Nephron (organoid): ENCODE data around the gene MSI2.

Source experiments
- H3K27ac Mint-ChIP-seq, 3 experiments: 2 replicates each; pipeline ENCODE4 v1.8.0; 2020; ENCODE audit warnings: mixed read lengths in 3 of 3, mild to moderate bottlenecking in 2 of 3, moderate library complexity in 1 of 3
- H3K27me3 Mint-ChIP-seq: 2 replicates; pipeline ENCODE4 v1.8.0; 2021; ENCODE audit warnings: low read depth, mild to moderate bottlenecking, moderate library complexity, mixed read lengths
- H3K36me3 Mint-ChIP-seq: 2 replicates; pipeline ENCODE4 v1.8.0; 2020; ENCODE audit warnings: low read depth, mixed read lengths
- H3K4me1 Mint-ChIP-seq: 2 replicates; pipeline ENCODE4 v1.8.0; 2020; ENCODE audit warnings: mixed read lengths
- H3K4me3 Mint-ChIP-seq, 3 experiments: 2 replicates each; pipeline ENCODE4 v1.8.0; 2020; ENCODE audit warnings: mild to moderate bottlenecking in 3 of 3, mixed read lengths in 3 of 3, moderate library complexity in 2 of 3
- H3K9me3 Mint-ChIP-seq: 2 replicates; pipeline ENCODE4 v1.8.0; 2020; ENCODE audit warnings: mixed read lengths
- TF ChIP-seq, protein P1 (sequence below), 3 experiments: fragments of 200-600 bp; sonication (generic); IDR thresholded peaks; one replicate each; pipeline ENCODE4 v1.5.0; 2021; ENCODE audit warnings: antibody characterized with exemption in 3 of 3; ENCODE audit not compliant: unreplicated experiment in 3 of 3

Gene MSI2

DNA sequence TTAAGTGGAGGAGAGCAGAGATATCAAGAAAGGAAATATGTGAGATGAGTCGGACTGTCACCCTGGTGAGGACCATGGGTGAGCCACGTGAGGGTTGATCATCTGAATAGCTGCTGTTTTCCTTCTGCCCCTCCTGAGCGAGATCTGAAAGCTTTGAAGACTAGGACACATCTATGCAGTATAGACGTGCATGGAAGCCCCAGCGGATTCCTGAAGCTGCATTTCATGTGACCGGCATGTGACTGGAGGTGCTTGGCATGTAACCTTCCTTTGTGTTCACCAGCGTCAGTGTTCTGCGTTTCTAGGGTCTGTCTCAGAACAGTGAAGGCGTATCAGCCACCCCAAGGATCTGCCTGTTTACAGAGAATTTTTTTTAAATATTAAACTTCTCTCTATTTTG lies 75.1 kb downstream of the MSI2 start:
- no peaks in the 10 kb centered on the region for H3K27me3 Mint-ChIP-seq
- peaks cover 20% of the 10 kb centered on the region for H3K36me3 Mint-ChIP-seq
- H3K4me3 Mint-ChIP-seq = no peak overlapping the region
- peaks cover 20% of the 10 kb centered on the region for H3K4me1 Mint-ChIP-seq
- no peaks in the 10 kb centered on the region for H3K9me3 Mint-ChIP-seq
- no peak overlapping the region for H3K27ac Mint-ChIP-seq
- TF ChIP-seq, protein P1, sequence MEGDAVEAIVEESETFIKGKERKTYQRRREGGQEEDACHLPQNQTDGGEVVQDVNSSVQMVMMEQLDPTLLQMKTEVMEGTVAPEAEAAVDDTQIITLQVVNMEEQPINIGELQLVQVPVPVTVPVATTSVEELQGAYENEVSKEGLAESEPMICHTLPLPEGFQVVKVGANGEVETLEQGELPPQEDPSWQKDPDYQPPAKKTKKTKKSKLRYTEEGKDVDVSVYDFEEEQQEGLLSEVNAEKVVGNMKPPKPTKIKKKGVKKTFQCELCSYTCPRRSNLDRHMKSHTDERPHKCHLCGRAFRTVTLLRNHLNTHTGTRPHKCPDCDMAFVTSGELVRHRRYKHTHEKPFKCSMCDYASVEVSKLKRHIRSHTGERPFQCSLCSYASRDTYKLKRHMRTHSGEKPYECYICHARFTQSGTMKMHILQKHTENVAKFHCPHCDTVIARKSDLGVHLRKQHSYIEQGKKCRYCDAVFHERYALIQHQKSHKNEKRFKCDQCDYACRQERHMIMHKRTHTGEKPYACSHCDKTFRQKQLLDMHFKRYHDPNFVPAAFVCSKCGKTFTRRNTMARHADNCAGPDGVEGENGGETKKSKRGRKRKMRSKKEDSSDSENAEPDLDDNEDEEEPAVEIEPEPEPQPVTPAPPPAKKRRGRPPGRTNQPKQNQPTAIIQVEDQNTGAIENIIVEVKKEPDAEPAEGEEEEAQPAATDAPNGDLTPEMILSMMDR (IDR thresholded peaks at IDR 0.05; ENCODE audit: unreplicated experiment in 3 of 3) = no peak

GRCh38 chr17:57332501-57332900 lies 76.2 kb downstream of the MSI2 start:
- no peak overlapping the region for H3K4me3 Mint-ChIP-seq
- TF ChIP-seq, protein P1 (IDR thresholded peaks at IDR 0.05; ENCODE audit: unreplicated experiment in 3 of 3) = no peak
- H3K4me1 Mint-ChIP-seq = peaks cover 20% of the 10 kb centered on the region
- H3K27me3 Mint-ChIP-seq = no peaks in the 10 kb centered on the region
- H3K36me3 Mint-ChIP-seq = peaks cover 25% of the 10 kb centered on the region
- H3K9me3 Mint-ChIP-seq = no peaks in the 10 kb centered on the region
- no peak overlapping the region for H3K27ac Mint-ChIP-seq

DNA sequence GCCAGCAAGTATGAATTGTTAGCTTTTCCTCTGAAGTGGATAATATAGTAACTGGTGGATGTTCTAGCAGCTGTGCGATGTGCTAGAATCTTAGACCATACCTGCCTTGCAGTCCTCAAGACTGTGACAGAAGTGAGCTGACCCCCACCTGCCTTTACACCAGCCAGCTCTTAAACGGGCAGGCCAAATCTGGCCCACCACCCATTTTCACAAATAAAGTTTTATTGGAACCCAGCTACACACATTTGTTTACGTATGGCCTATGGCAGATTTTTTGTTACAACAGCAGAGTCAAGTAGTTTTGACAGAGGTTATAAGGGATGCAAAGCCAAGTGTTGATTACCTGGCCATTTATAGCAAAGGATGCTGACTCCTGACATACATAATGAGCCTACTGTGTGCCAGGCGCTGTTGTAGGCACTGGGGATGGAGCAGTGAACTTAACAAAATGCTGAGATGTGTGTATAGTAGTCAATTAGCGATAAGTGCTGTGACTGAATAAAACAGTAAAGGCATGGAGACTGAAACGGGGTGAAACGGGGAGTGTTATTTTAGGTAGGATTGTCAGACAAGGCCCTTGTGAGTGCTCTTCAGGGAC lies 79.0 kb downstream of the MSI2 start:
- Mint-ChIP-seq H3K4me1 (no peaks in the 10 kb centered on the region), H3K36me3 (peaks cover 29% of the 10 kb centered on the region), H3K4me3 (no peak overlapping the region), H3K27ac (no peak overlapping the region), H3K9me3 (no peaks in the 10 kb centered on the region), H3K27me3 (no peaks in the 10 kb centered on the region)
- TF ChIP-seq, protein P1 (IDR thresholded peaks at IDR 0.05; ENCODE audit: unreplicated experiment in 3 of 3) = no peak

DNA sequence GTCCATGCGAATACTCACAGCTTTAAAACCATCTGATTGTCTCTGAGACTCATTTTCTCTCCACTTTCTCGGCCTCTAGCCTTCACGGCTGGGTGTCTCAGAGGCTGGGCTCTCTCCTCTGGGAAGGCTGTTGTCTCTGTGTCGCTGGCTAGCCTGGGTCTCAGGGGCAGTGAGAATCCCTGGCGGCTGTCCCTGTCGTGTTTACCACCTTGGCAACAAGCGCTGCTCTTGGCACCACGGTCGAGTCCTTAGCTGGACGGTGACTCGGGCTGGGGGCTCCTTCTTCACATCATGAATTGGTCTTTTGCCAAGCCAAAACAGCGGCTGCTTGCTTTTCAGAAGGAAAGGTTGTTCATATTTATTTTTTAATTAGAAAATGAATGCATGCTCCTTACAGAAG lies 81.1 kb downstream of the MSI2 start:
- Mint-ChIP-seq H3K4me1 (no peaks in the 10 kb centered on the region), H3K27me3 (no peaks in the 10 kb centered on the region), H3K9me3 (no peaks in the 10 kb centered on the region), H3K4me3 (no peak overlapping the region), H3K27ac (no peak overlapping the region), H3K36me3 (peaks cover 41% of the 10 kb centered on the region)
- TF ChIP-seq, protein P1 (IDR thresholded peaks at IDR 0.05; ENCODE audit: unreplicated experiment in 3 of 3) = no peak

- TF ChIP-seq, protein P1 (IDR thresholded peaks at IDR 0.05; ENCODE audit: unreplicated experiment in 3 of 3) = no peak
- Mint-ChIP-seq H3K9me3 (no peaks in the 10 kb centered on the region), H3K27ac (no peak overlapping the region), H3K4me3 (no peak overlapping the region), H3K36me3 (peaks cover 41% of the 10 kb centered on the region), H3K27me3 (peaks cover 3% of the 10 kb centered on the region), H3K4me1 (peaks cover 1% of the 10 kb centered on the region)
These were observed 82.1 kb downstream of the MSI2 start for GRCh38 chr17:57338257-57338914.
